Rectal smooth muscle tissue (tissue), 1 donor: ENCODE data around the gene TSG101.

Experiments
- H3K27ac ChIP-seq: one replicate; pipeline ENCODE4 v1.7.0; 2013; ENCODE audit warnings: low read depth, low read length, inconsistent platforms
- H3K27me3 ChIP-seq: one replicate; pipeline ENCODE4 v1.7.0; 2013; ENCODE audit warnings: low read length; ENCODE audit not compliant: control insufficient read depth, insufficient read depth
- H3K36me3 ChIP-seq: one replicate; pipeline ENCODE4 v1.7.0; 2013; ENCODE audit warnings: low read length; ENCODE audit not compliant: control insufficient read depth, insufficient read depth
- H3K4me1 ChIP-seq: one replicate; pipeline ENCODE4 v1.7.0; 2013; ENCODE audit warnings: low read length; ENCODE audit not compliant: control insufficient read depth, insufficient read depth
- H3K4me3 ChIP-seq: one replicate; pipeline ENCODE4 v1.7.0; 2013; ENCODE audit warnings: low read length
- H3K9ac ChIP-seq: one replicate; pipeline ENCODE4 v1.7.0; 2013; ENCODE audit warnings: low read length

TSG101 gene

DNA sequence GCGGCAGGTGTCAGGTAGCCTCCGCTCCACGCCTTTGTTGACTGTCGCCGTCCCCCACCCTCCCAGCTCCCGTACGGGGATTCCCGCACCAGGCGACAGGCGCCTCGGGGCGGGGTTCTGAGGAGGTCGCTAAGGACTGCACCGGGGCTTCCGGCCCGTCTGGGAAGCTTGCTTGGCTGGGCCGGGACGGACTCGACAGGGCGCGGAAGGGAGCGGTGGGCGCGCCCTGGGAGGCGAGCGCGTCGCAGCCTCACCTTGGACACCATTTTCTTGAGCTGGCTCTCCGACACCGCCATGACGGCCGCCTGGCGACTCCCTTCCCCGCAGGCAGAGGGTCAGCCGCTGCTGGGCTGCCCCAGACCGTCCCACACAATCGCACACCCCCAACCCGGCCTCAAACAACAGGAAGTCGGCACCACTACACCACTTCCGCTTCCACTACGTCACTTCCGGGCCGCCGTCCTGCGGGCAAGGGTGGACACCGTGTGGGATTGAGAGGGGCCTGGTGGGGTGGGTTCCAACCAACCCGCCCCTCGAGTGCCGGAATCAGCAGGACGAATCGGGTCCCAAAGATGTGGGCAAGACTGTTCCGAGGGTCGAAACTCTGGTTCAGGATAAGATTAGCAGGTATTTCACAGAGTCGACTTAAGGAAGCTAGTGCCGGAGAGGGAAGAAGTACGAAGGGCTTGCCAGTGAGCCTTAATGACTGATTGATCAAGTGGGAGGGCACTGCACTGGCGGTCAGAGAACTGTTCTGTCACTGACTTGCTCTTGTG lies at the start of gene TSG101:
TSS of gene TSG101 (minus strand) at position 422 of the 776 bp plus-strand sequence. CDS start at position 296, 126 bp downstream.
- peak within 1 kb of the TSS; percentile 99 for H3K9ac ChIP-seq
- H3K27me3 ChIP-seq = no peaks in the 10 kb centered on the region
- peaks cover 2% of the 10 kb centered on the region for H3K36me3 ChIP-seq
- H3K4me3 ChIP-seq = peak within 1 kb of the TSS; percentile 99
- peak within 1 kb of the TSS; percentile 98 for H3K27ac ChIP-seq
- peaks cover 5% of the 10 kb centered on the region for H3K4me1 ChIP-seq

- Histone ChIP-seq H3K27ac (no peak overlapping the region), H3K4me1 (no peaks in the 10 kb centered on the region), H3K27me3 (no peaks in the 10 kb centered on the region), H3K36me3 (peaks cover 8% of the 10 kb centered on the region), H3K9ac (no peak overlapping the region), H3K4me3 (no peak overlapping the region)
Measured at GRCh38 chr11:18575361-18575760, 48.6 kb upstream of the TSG101 start.

- Histone ChIP-seq H3K9ac (no peak overlapping the region), H3K36me3 (peaks cover 5% of the 10 kb centered on the region), H3K27me3 (no peaks in the 10 kb centered on the region), H3K27ac (no peak overlapping the region), H3K4me1 (no peaks in the 10 kb centered on the region), H3K4me3 (no peak overlapping the region)
Measured at GRCh38 chr11:18567081-18567480, 40.3 kb upstream of the TSG101 start.

DNA sequence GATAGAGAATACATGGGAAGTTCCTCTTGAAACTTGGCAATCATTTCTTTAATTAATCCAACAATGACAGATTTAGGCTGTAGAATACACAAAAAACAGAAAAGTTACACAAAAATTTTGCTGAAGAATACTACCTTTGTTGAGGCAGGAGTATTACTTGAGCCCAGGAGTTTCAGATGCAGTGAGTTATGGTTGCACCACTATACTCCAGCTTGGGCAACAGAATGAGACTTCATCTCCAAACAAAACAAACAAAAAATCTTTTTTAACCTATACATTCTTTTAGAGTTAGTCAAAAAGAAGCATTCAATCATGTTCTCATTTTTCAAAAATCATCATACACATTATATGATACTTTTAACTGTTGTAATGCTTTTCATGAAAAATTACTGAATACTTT lies 39.7 kb upstream of the TSG101 start:
- Histone ChIP-seq H3K27ac (no peak overlapping the region), H3K36me3 (peaks cover 2% of the 10 kb centered on the region), H3K27me3 (no peaks in the 10 kb centered on the region), H3K4me3 (no peak overlapping the region), H3K4me1 (no peaks in the 10 kb centered on the region), H3K9ac (no peak overlapping the region)

DNA sequence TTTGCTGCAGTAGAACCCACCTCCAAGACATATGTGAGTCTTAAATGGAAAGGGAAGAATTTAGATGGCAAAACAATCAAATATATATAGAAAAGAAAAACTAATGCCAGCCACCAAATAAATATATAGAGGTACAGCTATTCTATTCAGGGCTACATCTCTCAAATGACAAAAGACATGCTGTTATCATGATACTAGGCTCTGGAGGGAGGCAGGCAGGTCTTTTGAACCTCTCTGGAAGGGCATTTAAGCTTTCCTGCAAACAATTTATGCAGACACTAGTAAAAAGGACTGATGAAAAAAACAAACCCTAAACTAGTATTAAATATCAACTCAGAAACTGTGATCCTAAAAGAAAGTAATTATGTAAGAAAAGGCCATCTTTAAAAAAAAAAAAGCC lies 37.4 kb upstream of the TSG101 start:
- no peak overlapping the region for H3K9ac ChIP-seq
- no peaks in the 10 kb centered on the region for H3K4me1 ChIP-seq
- no peak overlapping the region for H3K27ac ChIP-seq
- no peak overlapping the region for H3K4me3 ChIP-seq
- H3K36me3 ChIP-seq = peaks cover 2% of the 10 kb centered on the region
- no peaks in the 10 kb centered on the region for H3K27me3 ChIP-seq

DNA sequence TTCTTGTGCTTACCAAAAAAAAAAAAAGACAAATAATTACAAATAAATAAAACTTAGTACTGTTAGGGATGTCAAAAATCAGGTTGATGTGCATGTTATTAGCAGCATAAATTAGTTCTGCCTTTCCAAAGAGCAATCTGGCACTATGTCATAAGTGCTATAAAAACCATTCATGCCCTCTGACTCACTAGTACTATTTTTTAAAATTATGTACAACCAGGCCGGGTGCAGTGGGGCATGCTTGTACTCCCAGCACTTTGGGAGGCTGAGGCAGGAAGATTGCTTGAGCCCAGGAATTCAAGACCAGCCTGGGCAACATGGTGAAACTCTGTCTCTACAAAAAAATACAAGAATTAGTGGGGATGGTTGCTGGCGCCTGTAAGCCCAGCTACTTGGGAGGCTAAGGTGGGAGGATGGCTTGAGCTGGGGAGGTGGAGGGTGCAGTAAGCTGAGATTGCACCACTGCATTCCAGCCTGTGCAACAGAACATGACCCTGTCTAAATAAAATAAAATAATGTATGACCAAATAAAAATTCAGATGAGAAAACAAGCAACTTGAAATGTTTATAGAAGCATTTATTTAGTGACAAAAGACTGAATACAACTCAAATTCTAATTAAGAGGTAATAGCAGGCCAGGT lies 36.5 kb upstream of the TSG101 start:
- Histone ChIP-seq H3K36me3 (peaks cover 2% of the 10 kb centered on the region), H3K4me3 (no peak overlapping the region), H3K4me1 (no peaks in the 10 kb centered on the region), H3K9ac (no peak overlapping the region), H3K27ac (no peak overlapping the region), H3K27me3 (no peaks in the 10 kb centered on the region)

- Histone ChIP-seq H3K27ac (no peak overlapping the region), H3K4me1 (no peaks in the 10 kb centered on the region), H3K27me3 (no peaks in the 10 kb centered on the region), H3K36me3 (no peaks in the 10 kb centered on the region), H3K9ac (no peak overlapping the region), H3K4me3 (no peak overlapping the region)
Measured at GRCh38 chr11:18548001-18548400, 21.3 kb upstream of the TSG101 start.

GRCh38 chr11:18540207-18541009 lies 13.7 kb upstream of the TSG101 start:
- Histone ChIP-seq H3K36me3 (peaks cover 2% of the 10 kb centered on the region), H3K4me3 (no peak overlapping the region), H3K27me3 (no peaks in the 10 kb centered on the region), H3K4me1 (no peaks in the 10 kb centered on the region), H3K27ac (no peak overlapping the region), H3K9ac (no peak overlapping the region)

DNA sequence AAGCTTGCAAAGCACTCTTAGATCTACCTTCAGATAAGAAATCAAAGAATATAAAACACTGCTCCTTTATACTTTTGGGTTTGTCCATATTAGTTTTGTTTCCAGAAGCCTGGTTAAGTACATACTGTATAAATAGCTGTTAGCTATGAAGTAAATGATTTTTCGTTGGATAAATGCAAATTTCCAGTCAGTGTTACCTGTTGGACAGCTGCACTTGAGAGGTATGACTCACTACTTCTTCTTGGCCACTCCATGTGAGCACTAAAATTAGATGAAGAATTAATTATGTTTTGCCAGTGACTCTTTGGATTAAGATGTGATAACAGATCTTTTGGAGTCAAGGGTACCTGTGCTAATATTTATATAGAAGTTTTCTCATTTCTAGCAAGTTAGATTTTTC lies 9.5 kb upstream of the TSG101 start:
- Histone ChIP-seq H3K27ac (no peak overlapping the region), H3K4me3 (no peak overlapping the region), H3K4me1 (no peaks in the 10 kb centered on the region), H3K27me3 (no peaks in the 10 kb centered on the region), H3K9ac (no peak overlapping the region), H3K36me3 (peaks cover 2% of the 10 kb centered on the region)

DNA sequence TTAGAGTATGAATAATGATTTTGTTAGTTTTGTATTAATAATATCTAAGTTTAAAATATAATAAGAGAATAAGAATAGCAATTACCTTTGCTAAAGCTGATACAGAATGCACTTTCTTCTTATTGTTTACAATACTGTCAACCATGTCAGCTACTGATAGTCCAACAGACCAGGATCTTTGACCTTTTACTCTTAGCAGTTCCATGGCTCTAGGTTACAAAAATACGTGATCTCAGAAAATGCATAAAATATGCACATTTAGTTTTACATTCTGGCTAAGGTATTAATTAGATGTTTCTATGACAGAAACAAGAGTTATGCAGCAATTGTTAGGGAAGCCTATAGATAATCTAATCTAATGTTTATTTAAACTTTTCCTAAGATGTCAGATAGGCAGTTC lies 7.5 kb upstream of the TSG101 start:
- H3K27ac ChIP-seq = no peak overlapping the region
- H3K36me3 ChIP-seq = no peaks in the 10 kb centered on the region
- H3K4me1 ChIP-seq = no peaks in the 10 kb centered on the region
- no peaks in the 10 kb centered on the region for H3K27me3 ChIP-seq
- H3K4me3 ChIP-seq = no peak overlapping the region
- H3K9ac ChIP-seq = no peak overlapping the region

DNA sequence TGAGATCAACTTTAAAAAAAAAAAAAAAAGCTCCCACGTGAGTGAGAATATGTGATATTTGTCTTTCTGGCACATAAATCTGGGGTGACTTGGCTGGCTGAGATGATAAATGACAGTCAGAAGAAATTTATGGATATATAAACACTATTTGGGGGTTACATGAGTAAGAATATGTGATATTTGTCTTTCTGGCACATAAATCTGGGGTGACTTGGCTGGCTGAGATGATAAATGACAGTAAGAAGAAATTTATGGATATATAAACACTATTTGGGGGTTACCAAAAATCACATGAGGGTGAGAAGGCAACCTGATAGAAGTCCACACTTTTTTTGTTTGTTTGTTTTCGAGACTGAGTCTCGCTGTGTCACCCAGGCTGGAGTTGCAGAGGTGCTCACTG lies 6.6 kb upstream of the TSG101 start:
- H3K27ac ChIP-seq = no peak overlapping the region
- no peak overlapping the region for H3K4me3 ChIP-seq
- no peaks in the 10 kb centered on the region for H3K27me3 ChIP-seq
- H3K36me3 ChIP-seq = no peaks in the 10 kb centered on the region
- H3K9ac ChIP-seq = no peak overlapping the region
- H3K4me1 ChIP-seq = no peaks in the 10 kb centered on the region

DNA sequence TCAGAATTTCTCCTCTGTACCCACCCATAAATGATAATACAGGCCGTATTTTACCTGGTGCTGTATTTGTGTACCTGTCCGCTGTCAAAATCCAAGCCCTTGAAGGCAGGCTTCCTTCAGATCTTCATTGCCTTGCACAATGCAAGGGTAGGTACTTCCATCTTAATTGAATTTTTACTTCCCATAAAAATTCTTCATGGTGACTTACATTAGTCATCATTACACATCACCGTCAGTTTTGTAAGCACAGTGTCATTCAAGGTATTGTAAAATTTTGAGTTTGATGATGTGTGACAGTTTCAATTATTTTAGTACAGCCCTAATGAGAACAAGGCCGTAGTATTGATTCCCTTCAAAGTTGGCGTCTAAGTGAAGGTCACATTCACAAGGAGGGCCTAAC lies 770 bp upstream of the TSG101 start:
- Histone ChIP-seq H3K4me1 (peaks cover 5% of the 10 kb centered on the region), H3K27ac (peak overlapping the region; percentile 98), H3K36me3 (peaks cover 2% of the 10 kb centered on the region), H3K9ac (peak overlapping the region; percentile 99), H3K4me3 (peak overlapping the region; percentile 99), H3K27me3 (no peaks in the 10 kb centered on the region)
